WTC11 (cell line): Measurements from ENCODE around the gene GCHFR. TPM values are rescaled to one million over a fixed set of nuclear protein-coding genes. Genes with fewer than 3 reads are reported as not detected.
A peak's percentile ranks its signal among the peaks of the same experiment; 100 is the strongest.

Experiments used
- ATAC-seq: fragments of 200-7000 bp; cut with Tn5 transposase; 2 replicates; pipeline ENCODE4 v1.10.0; 2021; ENCODE audit warnings: mild to moderate bottlenecking, moderate library complexity
- CTCF ChIA-PET: fragments of 300-600 bp; sonication (Branson Sonifier 250); formaldehyde crosslinking; loops from one replicate; lab custom pipeline; 2021; ENCODE audit warnings: antibody characterized with exemption; lab: Charles Lee
- POLR2A ChIA-PET: fragments of 350-600 bp; sonication (Branson Sonifier 250); formaldehyde crosslinking; loops from one replicate; lab custom pipeline; 2021; ENCODE audit warnings: antibody characterized with exemption; lab: Charles Lee
- DNase-seq: peaks from one replicate; pipeline ENCODE4 v3.0.0; 2021; ENCODE audit warnings: low spot score
- H3K27ac Mint-ChIP-seq: 2 replicates; pipeline ENCODE4 v1.8.0; 2021; ENCODE audit warnings: mixed read lengths
- H3K27me3 Mint-ChIP-seq: 2 replicates; pipeline ENCODE4 v1.8.0; 2021; ENCODE audit warnings: low read depth, mild to moderate bottlenecking, moderate library complexity, mixed read lengths
- H3K36me3 Mint-ChIP-seq: 2 replicates; pipeline ENCODE4 v1.8.0; 2021; ENCODE audit warnings: mixed read lengths
- H3K4me1 Mint-ChIP-seq: 2 replicates; pipeline ENCODE4 v1.8.0; 2022; ENCODE audit warnings: mixed read lengths
- H3K4me3 Mint-ChIP-seq: 2 replicates; pipeline ENCODE4 v1.8.0; 2021; ENCODE audit warnings: mild to moderate bottlenecking, moderate library complexity, mixed read lengths
- H3K9me3 Mint-ChIP-seq: 2 replicates; pipeline ENCODE4 v1.8.0; 2021; ENCODE audit warnings: mixed read lengths
- CREB1 ChIP-seq: sonication (generic); formaldehyde crosslinking; IDR thresholded peaks from 2 replicates; pipeline ENCODE4 v1.8.0; 2023; ENCODE audit warnings: mild to moderate bottlenecking, missing genetic modification reagents
- CREM ChIP-seq: sonication (generic); formaldehyde crosslinking; IDR thresholded peaks from 2 replicates; pipeline ENCODE4 v1.8.1; 2022; ENCODE audit warnings: mild to moderate bottlenecking, missing genetic modification reagents, moderate library complexity
- EMX1 ChIP-seq: fragments of 250-450 bp; sonication (Bioruptor Pico); IDR thresholded peaks from 2 replicates; pipeline ENCODE4 v1.8.0; 2021; ENCODE audit warnings: mild to moderate bottlenecking
- FOXJ3 ChIP-seq: sonication (generic); formaldehyde crosslinking; IDR thresholded peaks from 2 replicates; pipeline ENCODE4 v1.9.0; 2021; ENCODE audit warnings: missing genetic modification reagents, mild to moderate bottlenecking, borderline replicate concordance
- FOXK1 ChIP-seq: sonication (generic); formaldehyde crosslinking; IDR thresholded peaks from 2 replicates; pipeline ENCODE4 v1.8.0; 2022; ENCODE audit warnings: mild to moderate bottlenecking, moderate library complexity, missing genetic modification reagents
- KAT7 ChIP-seq: sonication (generic); formaldehyde crosslinking; IDR thresholded peaks from 2 replicates; pipeline ENCODE4 v1.8.1; 2023; ENCODE audit warnings: missing genetic modification reagents, mild to moderate bottlenecking, borderline replicate concordance
- NFATC4 ChIP-seq: fragments of 250-450 bp; sonication (Bioruptor Pico); IDR thresholded peaks from 2 replicates; pipeline ENCODE4 v1.9.0; 2021; ENCODE audit warnings: mild to moderate bottlenecking
- NR1H2 ChIP-seq: sonication (generic); formaldehyde crosslinking; IDR thresholded peaks from 2 replicates; pipeline ENCODE4 v1.9.0; 2021; ENCODE audit warnings: mild to moderate bottlenecking, moderate library complexity, missing genetic modification reagents
- NR3C1 ChIP-seq: sonication (generic); formaldehyde crosslinking; conservative IDR thresholded peaks from 2 replicates; pipeline ENCODE4 v1.8.1; 2023; ENCODE audit warnings: low read depth, mild to moderate bottlenecking, missing genetic modification reagents
- SMAD4 ChIP-seq: sonication (generic); formaldehyde crosslinking; IDR thresholded peaks from 2 replicates; pipeline ENCODE4 v1.8.0; 2022; ENCODE audit warnings: mild to moderate bottlenecking, missing genetic modification reagents
- ZNF263 ChIP-seq: sonication (generic); formaldehyde crosslinking; IDR thresholded peaks from 2 replicates; pipeline ENCODE4 v1.8.1; 2022; ENCODE audit warnings: low read depth, mild to moderate bottlenecking, moderate library complexity, missing genetic modification reagents
- ZNF396 ChIP-seq: fragments of 250-450 bp; sonication (Bioruptor Pico); IDR thresholded peaks from 2 replicates; pipeline ENCODE4 v1.8.0; 2021; ENCODE audit warnings: mild to moderate bottlenecking, moderate library complexity, borderline replicate concordance
- total RNA-seq: library from RNA; stranded (reverse); gene quantifications from 3 replicates; pipeline ENCODE4 v1.2.3, GENCODE V29; 2021
- TF ChIP-seq, protein P1 (sequence below): fragments of 250-450 bp; sonication (Bioruptor Pico); conservative IDR thresholded peaks from 2 replicates; pipeline ENCODE4 v1.9.0; 2021; ENCODE audit warnings: mild to moderate bottlenecking
- TF ChIP-seq, protein P2 (sequence below): fragments of 250-450 bp; sonication (Bioruptor Pico); IDR thresholded peaks from 2 replicates; pipeline ENCODE4 v1.9.0; 2021; ENCODE audit warnings: mild to moderate bottlenecking
- TF ChIP-seq, protein P3 (sequence below): sonication (generic); formaldehyde crosslinking; IDR thresholded peaks from 2 replicates; pipeline ENCODE4 v1.8.0; 2022; ENCODE audit warnings: mild to moderate bottlenecking, missing genetic modification reagents
- TF ChIP-seq, protein P4 (sequence below): sonication (generic); formaldehyde crosslinking; IDR thresholded peaks from 2 replicates; pipeline ENCODE4 v1.8.0; 2022; ENCODE audit warnings: mild to moderate bottlenecking, missing genetic modification reagents
- TF ChIP-seq, protein P5 (sequence below): sonication (generic); formaldehyde crosslinking; IDR thresholded peaks from 2 replicates; pipeline ENCODE4 v1.8.1; 2022; ENCODE audit warnings: low read depth, mild to moderate bottlenecking, moderate library complexity, missing genetic modification reagents, borderline replicate concordance
- TF ChIP-seq, protein P6 (sequence below): sonication (generic); formaldehyde crosslinking; IDR thresholded peaks from 2 replicates; pipeline ENCODE4 v1.8.1; 2022; ENCODE audit warnings: mild to moderate bottlenecking, moderate library complexity, missing genetic modification reagents
- TF ChIP-seq, protein P7 (sequence below): sonication (generic); formaldehyde crosslinking; IDR thresholded peaks from 2 replicates; pipeline ENCODE4 v1.8.1; 2022; ENCODE audit warnings: low read depth, missing genetic modification reagents, borderline replicate concordance
- TF ChIP-seq, protein P8 (sequence below): sonication (generic); formaldehyde crosslinking; IDR thresholded peaks from 2 replicates; pipeline ENCODE4 v1.8.1; 2023; ENCODE audit warnings: mild to moderate bottlenecking, moderate library complexity, missing genetic modification reagents
- TF ChIP-seq, protein P9 (sequence below): sonication (generic); formaldehyde crosslinking; IDR thresholded peaks from 2 replicates; pipeline ENCODE4 v1.8.1; 2022; ENCODE audit warnings: mild to moderate bottlenecking, missing genetic modification reagents, moderate library complexity, borderline replicate concordance

Gene GCHFR
- total RNA-seq, 1 experiment from 2014 or later, result 42.3 TPM

DNA sequence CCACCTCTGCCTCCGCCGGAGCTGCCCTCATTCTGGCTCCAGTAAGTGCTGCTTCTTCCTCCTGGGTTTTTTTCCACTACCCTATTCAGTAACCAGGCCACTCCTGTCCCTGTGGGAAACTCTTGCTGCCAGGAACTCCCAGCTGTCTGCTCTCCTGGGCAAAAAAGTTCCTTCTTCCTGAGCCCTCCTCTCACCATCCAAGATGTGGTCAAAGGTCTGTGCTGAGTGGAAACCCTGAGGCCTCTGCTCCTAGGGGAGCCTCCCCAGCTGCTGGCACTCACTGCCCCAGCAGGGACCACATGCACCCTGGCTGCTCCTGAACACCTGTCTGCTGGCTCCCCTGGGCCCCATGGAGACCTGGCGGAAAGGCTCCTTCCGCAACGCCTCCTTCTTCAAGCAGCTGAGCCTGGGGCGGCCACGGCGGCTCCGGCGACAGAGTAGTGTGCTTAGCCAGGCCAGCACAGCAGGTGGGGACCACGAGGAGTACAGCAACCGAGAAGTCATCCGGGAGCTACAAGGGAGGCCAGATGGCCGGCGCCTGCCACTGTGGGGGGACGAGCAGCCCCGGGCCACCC lies 6.4 kb downstream of the GCHFR start:
- DNase-seq, result no peak
- Mint-ChIP-seq H3K4me3 (no peak overlapping the region), H3K27me3 (no peaks in the 10 kb centered on the region), H3K27ac (peak overlapping the region; percentile 70; the same call in 1 of the 2 replicates), H3K9me3 (no peaks in the 10 kb centered on the region), H3K36me3 (peaks cover 9% of the 10 kb centered on the region), H3K4me1 (peaks cover 22% of the 10 kb centered on the region)
- CTCF ChIA-PET, result interaction anchor here (0.5 to 1.2 kb wide), 4 partner anchors 24 to 103 kb away, joined by 3 to 5 read pairs (median 4); no protein-coding TSS in a partner anchor
- no peak for TF ChIP-seq ZNF396 (CRISPR knock-in tag)
- POLR2A ChIA-PET, result interaction anchor here (0.8 kb wide), 1 partner anchor 13 kb away, joined by 4 read pairs; no protein-coding TSS in a partner anchor
- ATAC-seq, result no peak

DNA sequence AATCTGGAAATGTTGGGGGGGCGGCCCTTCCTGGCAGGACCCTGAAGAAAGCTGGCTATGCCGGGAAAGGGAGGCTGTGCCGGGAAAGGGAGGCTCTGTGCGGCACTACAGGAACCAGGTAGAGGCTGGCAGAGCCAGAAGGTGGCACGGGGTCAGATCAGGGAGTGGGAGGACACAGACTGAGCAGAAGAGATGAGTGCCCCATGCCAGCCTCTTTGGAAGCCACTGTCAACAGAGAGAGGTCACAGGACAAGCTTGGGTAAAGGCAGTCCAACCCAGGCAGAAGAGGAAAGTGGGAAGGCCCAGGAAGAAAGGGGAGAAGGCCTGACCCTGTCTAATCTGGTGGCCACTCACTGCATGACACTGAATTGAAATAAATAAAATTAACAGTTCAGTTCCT lies 7.4 kb downstream of the GCHFR start:
- Mint-ChIP-seq H3K27ac (no peak overlapping the region), H3K36me3 (peaks cover 9% of the 10 kb centered on the region), H3K4me3 (no peak overlapping the region), H3K4me1 (peaks cover 12% of the 10 kb centered on the region), H3K27me3 (no peaks in the 10 kb centered on the region), H3K9me3 (no peaks in the 10 kb centered on the region)
- ATAC-seq (no peak), DNase-seq (no peak)
- POLR2A ChIA-PET, result interaction anchor here (1.2 kb wide), 1 partner anchor 76 kb away, joined by 4 read pairs; the partner anchor contains the start of gene RAD51
- CTCF ChIA-PET, result interaction anchor here (0.9 to 1.6 kb wide), 2 partner anchors 11 to 22 kb away, joined by 3 to 4 read pairs; no protein-coding TSS in a partner anchor
- TF ChIP-seq NR3C1 (no peak), NR1H2 (CRISPR knock-in tag) (no peak), FOXJ3 (CRISPR knock-in tag) (no peak), CREM (no peak), SMAD4 (CRISPR knock-in tag) (no peak), CREB1 (CRISPR knock-in tag) (no peak), EMX1 (no peak), KAT7 (CRISPR knock-in tag) (no peak), FOXK1 (CRISPR knock-in tag) (no peak), NFATC4 (CRISPR knock-in tag) (no peak), ZNF263 (no peak)
- TF ChIP-seq, protein P1, sequence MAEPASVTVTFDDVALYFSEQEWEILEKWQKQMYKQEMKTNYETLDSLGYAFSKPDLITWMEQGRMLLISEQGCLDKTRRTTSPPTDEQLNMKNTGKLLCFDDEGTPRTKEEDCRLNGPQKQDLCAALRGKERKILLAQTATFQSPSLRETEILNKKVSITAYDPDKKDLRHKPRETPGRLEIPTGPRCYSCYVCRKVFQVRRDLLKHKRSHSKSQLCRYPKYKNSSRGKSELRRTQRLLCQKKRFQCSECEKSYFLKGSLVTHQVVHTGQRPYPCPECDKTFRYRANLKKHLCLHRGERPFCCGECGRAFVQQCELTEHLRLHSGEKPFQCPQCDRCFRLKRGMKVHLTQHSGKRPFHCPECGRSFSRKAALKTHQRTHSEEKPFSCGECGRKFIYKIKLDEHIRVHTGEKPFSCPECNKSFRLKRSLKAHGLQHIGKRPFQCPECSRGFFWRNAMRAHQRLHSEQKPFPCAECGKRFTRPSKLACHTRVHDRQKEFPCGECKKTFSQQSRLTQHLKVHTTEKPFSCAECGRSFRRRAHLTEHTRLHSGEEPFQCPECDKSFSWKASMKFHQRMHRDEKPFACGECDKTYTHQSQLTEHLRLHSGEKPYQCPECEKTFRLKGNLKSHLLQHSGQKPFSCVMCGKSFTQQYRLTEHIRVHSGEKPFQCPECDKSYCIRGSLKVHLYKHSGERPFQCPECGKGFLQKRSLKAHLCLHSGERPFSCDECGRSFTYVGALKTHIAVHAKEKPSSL (CRISPR knock-in tag), result no peak
- TF ChIP-seq, protein P2, sequence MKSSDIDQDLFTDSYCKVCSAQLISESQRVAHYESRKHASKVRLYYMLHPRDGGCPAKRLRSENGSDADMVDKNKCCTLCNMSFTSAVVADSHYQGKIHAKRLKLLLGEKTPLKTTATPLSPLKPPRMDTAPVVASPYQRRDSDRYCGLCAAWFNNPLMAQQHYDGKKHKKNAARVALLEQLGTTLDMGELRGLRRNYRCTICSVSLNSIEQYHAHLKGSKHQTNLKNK, result no peak
- TF ChIP-seq, protein P3, sequence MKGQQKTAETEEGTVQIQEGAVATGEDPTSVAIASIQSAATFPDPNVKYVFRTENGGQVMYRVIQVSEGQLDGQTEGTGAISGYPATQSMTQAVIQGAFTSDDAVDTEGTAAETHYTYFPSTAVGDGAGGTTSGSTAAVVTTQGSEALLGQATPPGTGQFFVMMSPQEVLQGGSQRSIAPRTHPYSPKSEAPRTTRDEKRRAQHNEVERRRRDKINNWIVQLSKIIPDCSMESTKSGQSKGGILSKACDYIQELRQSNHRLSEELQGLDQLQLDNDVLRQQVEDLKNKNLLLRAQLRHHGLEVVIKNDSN, result no peak
- TF ChIP-seq, protein P4, sequence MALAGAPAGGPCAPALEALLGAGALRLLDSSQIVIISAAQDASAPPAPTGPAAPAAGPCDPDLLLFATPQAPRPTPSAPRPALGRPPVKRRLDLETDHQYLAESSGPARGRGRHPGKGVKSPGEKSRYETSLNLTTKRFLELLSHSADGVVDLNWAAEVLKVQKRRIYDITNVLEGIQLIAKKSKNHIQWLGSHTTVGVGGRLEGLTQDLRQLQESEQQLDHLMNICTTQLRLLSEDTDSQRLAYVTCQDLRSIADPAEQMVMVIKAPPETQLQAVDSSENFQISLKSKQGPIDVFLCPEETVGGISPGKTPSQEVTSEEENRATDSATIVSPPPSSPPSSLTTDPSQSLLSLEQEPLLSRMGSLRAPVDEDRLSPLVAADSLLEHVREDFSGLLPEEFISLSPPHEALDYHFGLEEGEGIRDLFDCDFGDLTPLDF (CRISPR knock-in tag), result no peak
- TF ChIP-seq, protein P5, sequence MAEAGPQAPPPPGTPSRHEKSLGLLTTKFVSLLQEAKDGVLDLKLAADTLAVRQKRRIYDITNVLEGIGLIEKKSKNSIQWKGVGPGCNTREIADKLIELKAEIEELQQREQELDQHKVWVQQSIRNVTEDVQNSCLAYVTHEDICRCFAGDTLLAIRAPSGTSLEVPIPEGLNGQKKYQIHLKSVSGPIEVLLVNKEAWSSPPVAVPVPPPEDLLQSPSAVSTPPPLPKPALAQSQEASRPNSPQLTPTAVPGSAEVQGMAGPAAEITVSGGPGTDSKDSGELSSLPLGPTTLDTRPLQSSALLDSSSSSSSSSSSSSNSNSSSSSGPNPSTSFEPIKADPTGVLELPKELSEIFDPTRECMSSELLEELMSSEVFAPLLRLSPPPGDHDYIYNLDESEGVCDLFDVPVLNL, result no peak
- TF ChIP-seq, protein P6, sequence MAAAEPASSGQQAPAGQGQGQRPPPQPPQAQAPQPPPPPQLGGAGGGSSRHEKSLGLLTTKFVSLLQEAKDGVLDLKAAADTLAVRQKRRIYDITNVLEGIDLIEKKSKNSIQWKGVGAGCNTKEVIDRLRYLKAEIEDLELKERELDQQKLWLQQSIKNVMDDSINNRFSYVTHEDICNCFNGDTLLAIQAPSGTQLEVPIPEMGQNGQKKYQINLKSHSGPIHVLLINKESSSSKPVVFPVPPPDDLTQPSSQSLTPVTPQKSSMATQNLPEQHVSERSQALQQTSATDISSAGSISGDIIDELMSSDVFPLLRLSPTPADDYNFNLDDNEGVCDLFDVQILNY (CRISPR knock-in tag), result no peak
- TF ChIP-seq, protein P7, sequence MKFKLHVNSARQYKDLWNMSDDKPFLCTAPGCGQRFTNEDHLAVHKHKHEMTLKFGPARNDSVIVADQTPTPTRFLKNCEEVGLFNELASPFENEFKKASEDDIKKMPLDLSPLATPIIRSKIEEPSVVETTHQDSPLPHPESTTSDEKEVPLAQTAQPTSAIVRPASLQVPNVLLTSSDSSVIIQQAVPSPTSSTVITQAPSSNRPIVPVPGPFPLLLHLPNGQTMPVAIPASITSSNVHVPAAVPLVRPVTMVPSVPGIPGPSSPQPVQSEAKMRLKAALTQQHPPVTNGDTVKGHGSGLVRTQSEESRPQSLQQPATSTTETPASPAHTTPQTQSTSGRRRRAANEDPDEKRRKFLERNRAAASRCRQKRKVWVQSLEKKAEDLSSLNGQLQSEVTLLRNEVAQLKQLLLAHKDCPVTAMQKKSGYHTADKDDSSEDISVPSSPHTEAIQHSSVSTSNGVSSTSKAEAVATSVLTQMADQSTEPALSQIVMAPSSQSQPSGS, result no peak
- TF ChIP-seq, protein P8, sequence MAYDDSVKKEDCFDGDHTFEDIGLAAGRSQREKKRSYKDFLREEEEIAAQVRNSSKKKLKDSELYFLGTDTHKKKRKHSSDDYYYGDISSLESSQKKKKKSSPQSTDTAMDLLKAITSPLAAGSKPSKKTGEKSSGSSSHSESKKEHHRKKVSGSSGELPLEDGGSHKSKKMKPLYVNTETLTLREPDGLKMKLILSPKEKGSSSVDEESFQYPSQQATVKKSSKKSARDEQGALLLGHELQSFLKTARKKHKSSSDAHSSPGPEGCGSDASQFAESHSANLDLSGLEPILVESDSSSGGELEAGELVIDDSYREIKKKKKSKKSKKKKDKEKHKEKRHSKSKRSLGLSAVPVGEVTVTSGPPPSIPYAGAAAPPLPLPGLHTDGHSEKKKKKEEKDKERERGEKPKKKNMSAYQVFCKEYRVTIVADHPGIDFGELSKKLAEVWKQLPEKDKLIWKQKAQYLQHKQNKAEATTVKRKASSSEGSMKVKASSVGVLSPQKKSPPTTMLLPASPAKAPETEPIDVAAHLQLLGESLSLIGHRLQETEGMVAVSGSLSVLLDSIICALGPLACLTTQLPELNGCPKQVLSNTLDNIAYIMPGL, result no peak
- TF ChIP-seq, protein P9, sequence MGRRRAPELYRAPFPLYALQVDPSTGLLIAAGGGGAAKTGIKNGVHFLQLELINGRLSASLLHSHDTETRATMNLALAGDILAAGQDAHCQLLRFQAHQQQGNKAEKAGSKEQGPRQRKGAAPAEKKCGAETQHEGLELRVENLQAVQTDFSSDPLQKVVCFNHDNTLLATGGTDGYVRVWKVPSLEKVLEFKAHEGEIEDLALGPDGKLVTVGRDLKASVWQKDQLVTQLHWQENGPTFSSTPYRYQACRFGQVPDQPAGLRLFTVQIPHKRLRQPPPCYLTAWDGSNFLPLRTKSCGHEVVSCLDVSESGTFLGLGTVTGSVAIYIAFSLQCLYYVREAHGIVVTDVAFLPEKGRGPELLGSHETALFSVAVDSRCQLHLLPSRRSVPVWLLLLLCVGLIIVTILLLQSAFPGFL (CRISPR knock-in tag), result no peak
